ENCODE data around the gene PLXNB1. TPM values are rescaled to one million over a fixed set of nuclear protein-coding genes. Genes with fewer than 3 reads are reported as not detected.
A peak's percentile ranks its signal among the peaks of the same experiment; 100 is the strongest.
"Not testable (repeated sequence)": the region's sequence is repeated elsewhere in the genome, so short reads cannot be mapped to it uniquely, and the experiment has no call there.

PLXNB1 gene
- total RNA-seq, 1 donor from 2014 or later: 16.2 TPM

DNA sequence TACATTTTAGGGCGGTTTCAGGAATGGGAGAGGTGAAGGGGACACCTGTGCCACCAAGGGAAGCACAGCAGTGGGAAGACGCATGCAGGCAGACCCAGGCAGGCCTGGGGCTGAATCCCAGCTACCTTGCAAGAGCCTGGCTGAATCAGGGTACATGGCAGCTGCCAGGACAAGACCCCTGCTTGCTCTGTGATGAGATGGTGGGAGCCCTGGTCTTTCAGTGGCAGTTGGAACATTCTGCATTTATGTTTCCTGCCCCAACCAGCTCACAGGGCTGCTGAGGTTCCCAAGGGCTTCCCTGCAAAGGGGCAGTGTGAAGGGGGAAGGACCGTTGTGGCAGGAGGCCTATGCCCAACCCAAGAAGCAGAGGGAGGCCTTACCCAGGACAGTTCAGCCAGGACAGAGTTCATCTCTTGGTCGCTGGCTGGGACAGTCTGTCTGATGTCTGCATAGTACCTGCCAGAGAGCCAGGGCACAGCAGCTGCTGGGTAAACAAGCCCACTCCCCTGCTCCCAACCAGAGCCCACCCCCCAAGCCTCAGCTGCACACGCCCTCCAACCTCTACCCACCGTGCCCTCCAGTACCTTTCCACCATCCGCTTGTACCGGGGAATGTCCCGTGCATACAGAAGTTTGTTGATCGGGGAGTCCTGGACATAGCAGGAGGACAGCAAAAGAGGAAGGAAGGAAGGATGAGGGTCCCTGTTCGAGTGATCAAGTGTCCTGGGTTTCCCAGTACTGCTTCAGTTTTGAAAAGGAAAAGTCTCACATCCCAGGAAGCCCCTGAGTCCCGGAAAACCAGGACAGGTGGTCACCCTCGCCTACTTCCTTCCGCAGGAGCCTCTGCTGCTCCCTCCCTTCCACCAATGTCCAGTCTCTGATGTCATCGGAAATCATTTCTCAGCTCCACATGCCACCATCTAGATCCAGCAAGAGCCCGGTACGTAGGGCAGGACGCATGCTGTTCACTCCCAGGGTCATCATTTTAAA is 23.1 kb downstream of the PLXNB1 start:
- DNase-seq (ENCODE audit: low read depth, low spot score): no peak

DNA sequence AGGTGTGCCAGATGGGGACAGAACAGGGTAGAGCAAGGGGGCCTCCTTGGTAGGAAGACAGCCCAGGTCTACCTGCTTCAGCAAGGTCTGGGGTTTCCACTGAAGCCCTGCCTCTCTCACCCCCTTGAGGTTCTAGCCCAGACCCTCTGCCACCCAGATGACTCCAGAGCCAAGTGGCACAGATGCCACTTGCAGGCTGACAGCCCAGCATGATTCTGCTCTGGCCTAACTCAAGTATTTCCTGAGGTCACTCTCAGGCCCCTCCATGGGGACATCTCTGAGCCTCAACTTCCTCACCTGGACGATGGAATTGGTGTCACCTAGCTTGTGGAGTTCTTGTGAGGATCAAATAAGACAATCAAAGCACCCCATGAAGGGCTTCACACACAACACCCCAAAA is 23.9 kb downstream of the PLXNB1 start:
- DNase-seq (ENCODE audit: low read depth, low spot score): no peak

DNA sequence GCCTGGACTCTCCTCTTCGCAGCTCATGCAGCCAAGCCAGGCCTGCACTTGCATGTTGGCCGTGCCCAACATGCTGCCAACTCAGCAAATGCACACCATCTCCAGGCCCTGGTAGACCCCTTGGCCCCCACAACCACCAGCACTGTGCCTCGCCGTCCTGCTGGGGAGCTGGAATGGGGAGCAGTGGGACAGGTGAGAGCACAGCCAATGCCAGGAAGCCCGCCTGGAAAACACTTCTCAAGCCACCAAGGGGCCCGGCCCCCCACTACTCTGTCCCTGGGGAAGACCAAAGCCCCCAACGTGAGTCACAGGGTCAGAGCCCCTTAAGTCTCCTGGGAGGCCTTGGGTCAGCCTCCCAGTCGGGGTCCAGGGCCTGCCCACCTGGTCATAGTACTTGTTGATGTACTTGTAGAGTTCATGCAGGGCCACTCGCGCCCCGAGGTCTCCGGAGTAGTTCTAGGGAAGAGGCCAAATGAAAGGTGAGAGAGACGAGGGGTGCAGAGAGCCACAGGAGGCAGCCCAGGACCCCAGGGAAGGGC is 24.5 kb downstream of the PLXNB1 start:
- no peak for DNase-seq (ENCODE audit: low read depth, low spot score)

DNA sequence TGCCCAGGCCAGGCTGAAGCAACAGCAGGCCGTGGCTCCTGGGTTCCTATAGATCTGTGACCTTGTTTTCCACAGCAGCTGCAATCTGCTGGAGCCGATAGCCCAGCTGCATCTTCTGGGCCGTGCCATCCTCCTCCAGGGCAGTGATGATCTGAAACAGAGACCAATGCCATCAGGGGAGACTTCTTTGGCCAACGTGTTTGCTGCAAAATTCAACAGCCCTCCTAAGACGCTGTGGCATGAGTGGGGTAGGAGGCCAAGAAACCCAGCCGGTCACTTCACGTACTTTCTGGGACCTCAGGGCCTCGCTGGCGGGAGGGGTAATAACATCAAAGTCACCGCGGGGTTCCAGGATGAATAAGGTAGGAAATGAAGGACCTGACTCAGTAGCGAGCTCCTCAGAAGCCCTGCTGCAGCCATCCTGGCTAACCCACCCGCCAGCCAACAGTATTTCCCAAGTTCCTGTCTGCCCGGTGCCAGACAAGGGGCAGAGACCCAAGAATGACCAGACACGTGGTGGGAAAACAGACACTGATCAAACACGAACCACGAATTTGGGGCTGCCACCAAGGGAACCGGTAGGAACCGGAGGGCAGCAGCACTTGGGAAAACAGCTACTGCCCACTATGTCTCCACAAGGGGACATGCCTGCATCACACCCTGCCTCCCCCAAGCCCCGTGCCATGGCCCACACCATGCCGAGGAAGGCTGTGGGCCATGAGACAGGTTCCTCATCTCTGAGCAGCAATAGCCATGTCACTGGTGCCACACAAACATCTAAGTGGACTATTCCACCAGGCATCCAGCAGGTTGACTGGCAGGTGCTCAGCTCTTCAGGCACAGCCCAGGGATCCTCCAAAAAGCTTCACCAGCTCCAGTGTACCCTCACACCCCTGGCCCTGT is 25.2 kb downstream of the PLXNB1 start:
- no peak for DNase-seq (ENCODE audit: low read depth, low spot score)

DNA sequence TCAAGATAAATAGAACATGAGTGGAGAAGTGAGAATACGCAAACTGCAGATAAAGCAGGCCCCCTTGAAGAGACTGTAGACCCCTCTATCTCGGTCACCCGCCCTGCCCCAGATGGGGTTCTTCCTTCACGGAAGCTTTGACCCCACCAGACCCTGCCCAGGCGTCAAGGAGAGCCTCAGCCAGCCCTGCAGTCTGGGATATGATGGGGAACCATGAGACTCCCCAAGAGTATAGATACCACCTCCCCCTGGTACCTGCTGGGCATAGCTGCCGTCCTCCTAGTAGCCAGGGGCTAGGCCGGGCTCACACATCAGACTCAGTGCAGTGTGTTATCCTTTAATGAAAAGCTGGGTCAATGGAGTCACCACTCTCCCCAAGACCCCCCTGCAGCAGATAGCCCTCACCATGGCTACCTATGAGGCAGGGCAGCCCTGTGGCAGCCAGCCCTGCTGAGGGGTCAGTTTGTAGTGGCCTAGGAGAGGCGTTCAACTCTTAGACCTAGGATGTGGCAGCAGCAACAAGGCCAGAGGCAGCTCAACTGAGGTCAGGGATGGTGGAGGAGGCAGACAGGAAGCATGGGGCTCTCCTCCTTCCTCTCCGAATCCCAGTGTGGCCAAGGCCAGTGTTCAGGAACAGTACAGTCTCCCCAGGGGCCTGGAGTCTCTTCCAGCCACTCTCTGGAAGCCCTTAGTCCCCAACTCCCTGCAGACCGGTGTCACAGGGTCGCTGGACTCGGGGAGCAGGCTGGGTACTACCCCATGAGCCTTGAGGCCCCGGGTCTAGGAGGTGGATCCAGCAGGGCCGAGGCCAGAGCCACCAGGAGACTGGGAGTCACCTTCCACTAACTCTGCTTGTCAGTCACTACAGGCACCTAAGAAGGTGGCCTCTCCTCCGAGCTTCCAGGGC is 26.1 kb downstream of the PLXNB1 start:
- no peak for DNase-seq (ENCODE audit: low read depth, low spot score)

DNA sequence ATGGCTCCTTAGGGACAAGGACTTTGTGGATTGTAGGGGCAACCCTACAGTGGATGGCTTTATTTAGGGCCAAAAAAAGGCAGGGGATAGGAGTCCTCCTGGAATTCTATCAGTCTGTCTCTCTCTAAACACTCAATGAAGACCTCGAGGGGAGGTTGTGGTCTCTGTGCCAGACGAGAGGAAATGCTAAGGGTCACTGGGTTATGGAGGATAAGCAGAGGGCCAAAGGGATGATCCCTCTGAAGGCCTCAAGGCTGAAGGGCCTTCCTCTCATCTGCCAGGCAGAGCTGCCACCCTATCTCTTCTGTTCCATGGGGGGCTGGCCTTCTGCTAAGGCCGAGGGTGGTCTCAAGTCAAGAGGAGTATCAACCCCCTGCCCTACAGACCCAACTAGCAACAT is 27.0 kb downstream of the PLXNB1 start:
- DNase-seq (ENCODE audit: low read depth, low spot score): no peak

DNA sequence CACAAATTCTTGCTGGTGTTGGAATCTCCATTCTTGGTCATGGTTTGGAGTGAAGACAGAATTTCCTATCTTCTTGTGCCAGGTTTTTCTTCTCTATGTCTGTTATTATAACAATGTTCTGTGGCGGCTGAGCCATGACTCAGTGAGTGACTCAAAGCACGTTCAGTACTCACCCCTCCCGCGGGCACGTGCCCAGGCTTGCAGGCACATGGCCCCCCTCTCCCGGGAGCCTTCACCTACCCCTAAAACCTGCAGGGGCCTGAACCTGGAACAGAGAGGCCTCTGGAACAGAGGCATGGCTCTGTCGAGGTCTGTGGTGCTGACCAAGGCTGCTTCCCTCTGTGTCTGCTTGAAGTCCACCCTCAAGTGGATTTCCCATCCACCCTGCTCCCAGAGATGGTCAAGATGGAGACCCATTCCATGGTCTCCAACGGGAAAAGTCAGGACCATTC is 27.6 kb downstream of the PLXNB1 start:
- peak; percentile 66 for DNase-seq (ENCODE audit: low read depth, low spot score)

DNA sequence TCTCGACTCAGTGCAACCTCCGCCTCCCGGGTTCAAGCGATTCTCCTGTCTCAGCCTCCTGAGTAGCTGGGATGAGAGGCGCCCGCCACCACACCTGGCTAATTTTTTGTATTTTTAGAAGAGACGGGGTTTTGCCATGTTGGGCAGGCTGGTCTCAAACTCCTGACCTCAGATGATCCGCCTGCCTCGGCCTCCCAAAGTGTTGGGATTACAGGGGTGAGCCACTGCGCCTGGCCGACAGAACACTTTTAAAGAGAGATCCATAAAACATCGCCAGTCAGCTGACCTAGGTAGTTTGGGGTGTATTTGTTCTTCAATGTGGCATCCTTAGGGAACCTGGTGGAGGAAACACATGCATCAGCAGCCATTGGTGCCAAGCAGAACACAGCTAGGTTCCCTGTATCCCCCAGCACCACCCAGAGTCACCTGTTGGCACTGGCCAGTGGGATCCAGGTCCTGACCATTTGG is 28.4 kb downstream of the PLXNB1 start:
- DNase-seq (ENCODE audit: low read depth, low spot score): not testable (repeated sequence)

DNA sequence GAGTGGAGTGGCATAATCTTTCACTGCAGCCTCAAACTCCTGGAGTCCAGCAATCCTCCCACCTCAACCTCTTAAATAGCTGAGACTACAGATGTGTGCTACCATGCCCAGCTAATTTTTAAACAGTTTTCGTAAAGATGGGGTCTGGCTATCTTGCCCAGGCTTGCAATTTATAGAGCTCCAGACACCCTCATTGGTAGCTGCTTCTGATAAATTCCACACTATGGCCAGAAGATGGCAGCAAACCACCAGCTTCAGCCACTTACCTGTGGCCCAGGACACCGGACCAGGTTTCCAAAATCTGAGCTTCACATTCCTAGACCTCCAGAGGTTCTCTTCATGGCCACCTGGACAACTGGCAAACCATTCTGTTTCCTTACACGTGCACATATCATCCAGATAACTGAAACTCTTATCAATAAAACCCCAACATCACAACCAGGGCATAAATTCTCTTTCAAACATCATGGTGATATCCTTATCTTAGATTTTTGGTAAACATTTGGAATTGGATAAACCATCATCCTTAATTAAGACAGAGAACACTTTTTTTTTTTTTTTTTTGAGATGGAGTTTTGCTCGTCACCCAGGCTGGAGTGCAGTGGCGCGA is 29.0 kb downstream of the PLXNB1 start:
- peak; percentile 20 for DNase-seq (ENCODE audit: low read depth, low spot score)

DNA sequence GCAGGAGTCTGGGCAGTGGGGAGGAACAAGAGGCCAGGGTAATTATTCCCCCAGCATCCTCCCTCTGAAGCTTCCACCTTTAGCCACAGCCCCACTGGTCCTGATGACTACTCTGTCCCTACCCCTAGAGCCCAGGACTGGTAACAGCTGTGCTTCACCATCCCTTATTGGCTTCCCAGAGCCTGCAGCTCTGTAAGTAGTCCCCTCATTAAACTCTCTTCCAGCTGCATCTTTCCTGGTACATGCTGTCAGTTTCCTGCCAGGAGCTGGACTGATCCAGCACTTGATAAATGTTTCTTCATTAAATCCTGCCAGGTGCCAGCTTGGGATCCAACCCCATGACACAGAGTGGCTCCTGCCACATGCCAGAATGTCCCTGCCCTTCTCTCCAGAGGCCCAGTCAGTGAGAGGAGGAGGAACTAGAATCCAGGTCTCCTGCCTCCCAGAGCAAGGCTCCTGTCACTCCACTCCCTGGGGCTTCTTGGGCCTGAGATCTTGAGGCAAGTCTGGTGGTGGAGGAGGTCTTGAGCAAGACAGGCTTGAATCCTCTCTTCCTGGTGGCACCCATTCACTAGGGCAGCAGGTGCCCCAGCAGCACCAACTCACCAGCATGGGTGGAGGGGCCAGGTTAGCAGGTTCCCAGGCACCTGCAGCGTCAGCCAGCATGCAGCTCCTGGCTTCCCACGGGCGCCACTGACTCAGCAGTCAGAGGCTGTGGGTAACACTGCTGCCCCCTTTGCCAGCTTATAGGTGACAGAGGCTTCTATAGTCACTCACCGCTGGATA is 30.3 kb downstream of the PLXNB1 start:
- no peak for DNase-seq (ENCODE audit: low read depth, low spot score)

DNA sequence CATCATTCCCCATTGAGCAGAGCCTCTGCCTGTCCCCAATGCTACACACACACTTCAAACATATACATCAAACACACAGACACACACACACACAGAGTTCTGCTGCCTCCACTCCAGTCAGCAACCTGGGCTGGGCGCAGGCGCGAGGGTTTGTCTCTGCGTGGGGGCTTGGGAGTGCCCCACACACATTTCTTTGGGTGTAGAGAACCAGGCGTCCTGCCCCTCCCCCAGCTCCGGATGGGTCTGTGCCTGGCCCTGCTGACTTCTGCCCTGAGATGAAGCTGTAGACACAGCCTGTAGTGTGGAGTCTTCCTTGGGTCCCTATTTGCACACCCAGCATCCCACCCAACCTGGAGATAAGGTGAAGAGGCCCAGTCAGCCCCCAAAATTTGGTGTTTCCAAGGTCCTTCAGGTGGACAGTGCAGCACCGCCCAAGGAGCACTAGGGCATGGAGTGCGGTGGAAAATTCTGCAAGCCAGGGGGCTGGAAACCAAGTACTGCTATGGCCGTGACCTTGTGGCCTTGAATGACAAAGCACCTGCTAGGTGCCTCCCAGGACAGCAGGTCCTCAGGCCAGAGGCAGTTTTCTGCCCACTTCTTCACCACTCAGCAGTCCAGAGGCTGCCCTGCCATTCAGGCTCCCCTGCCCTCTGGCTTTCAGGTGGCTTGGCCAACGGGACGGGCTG is 31.0 kb downstream of the PLXNB1 start:
- DNase-seq (ENCODE audit: low read depth, low spot score): no peak

DNA sequence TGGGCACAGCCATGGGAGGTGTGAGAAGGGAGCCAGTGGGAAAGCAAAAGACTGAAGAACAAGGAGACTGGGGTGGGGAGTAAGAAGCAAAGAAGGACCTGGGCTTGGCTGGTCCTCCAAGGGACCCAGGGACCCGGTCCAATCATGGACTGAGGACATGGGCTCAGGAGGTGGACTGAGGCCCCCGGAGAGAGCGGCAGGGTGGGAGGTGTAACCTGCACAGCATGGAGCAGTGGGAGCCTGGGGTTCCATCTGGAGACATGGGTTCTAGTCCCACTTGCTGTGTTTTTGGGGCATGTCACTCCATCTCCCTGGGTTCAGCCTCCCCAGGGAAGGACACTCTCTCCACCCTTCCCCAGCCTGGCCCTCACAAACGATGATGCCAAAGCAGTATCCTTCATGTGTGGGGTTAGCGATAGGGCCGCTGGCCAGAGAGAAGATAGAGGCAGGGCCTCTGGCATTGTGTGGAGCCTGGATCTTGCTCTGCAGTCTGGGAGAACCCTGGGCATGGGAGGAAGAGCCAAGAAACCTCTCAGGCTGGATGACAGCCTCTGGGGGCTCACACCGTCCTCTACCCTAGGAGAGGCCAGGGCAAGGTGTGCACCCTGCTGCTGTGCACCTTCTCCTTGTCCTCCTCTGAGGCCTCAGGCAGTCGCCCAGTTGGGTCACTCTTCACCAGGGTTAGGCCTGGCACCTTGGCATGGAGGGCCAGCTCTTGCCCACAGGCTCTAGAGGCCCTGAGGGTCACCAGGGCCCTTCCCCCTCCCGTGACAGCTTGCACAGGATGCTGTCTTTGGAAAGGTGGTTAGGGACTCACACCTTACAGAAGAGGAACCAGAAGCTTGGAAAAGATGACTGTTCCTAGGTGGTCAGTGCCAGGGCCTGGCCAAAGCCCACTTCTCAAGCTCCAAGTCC is 31.9 kb downstream of the PLXNB1 start:
- DNase-seq (ENCODE audit: low read depth, low spot score): no peak

DNA sequence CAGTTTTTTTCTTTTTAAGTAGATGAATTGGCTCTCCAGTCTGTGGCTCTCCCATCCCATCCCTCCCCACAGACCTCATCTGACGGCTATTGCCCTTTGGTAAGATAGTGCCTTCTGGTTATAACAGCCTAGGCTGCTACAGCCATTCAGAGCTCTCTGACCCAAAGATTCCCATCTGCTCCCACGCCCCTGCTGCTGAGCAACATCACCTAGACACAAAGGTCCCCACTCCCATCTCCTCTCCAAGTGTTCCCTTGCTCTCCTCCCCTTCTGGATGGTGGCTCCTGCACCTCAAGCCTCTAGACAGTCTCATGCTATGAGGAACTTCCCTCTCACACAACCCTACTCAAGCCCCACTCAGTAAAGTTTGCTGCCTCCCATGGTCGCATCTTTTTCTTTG is 34.2 kb downstream of the PLXNB1 start:
- DNase-seq (ENCODE audit: low read depth, low spot score): no peak

DNA sequence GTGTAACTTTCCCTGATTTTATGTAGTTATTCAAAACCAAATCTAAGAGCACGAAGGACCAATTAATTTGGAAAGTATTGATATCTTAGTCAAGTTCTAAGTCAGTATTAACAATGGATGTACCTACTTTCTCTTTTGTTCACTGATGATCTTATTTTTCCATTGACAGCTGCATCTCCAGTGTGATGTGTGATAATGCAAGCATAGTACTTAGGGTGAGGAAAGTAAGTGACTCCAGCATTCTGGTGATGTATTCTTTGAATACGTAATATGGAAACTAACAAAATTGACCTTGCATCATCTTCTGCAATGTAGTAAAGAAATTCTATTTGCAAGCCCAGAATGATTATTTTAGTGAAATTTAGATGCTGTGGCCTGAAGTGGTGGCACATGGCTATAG is 35.5 kb downstream of the PLXNB1 start:
- DNase-seq (ENCODE audit: low read depth, low spot score): no peak

DNA sequence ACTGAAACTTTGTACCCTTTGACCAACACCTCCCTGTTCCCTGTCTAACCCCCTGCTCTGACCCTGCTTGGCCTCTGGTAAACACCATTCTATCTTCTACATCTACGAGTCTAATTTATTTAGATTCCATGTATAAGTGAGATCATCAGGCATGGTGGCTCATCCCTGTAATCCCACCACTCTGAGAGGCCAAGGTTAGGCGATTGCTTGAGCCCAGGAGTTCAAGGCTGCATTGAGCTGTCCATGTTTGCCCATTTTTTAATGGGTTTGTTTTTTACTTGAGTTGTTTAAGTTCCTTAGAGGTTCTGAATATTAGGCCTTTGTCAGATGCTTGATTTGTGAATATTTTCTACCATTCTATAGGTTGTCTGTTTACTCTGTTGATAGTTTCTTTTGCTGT is 40.9 kb downstream of the PLXNB1 start:
- no peak for DNase-seq (ENCODE audit: low read depth, low spot score)

DNA sequence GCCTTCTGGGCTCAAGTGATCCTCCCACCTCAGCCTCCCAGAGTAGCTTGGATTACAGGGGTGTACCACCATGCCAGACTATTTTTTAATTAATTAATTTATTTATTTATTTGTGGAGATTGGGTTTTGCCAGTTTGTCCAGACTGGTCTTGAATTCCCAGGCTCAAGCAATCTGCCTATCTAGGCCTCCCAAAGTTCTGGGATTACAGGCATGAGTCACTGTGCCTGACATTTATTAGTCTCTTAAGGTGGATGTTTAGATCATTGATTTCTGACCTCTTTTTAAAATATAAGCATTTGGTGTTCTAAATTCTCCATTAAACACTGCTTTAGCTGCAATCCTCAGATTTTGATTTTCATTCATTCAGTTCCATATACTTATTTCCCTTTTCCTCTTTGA is 42.3 kb downstream of the PLXNB1 start:
- no peak for DNase-seq (ENCODE audit: low read depth, low spot score)

DNA sequence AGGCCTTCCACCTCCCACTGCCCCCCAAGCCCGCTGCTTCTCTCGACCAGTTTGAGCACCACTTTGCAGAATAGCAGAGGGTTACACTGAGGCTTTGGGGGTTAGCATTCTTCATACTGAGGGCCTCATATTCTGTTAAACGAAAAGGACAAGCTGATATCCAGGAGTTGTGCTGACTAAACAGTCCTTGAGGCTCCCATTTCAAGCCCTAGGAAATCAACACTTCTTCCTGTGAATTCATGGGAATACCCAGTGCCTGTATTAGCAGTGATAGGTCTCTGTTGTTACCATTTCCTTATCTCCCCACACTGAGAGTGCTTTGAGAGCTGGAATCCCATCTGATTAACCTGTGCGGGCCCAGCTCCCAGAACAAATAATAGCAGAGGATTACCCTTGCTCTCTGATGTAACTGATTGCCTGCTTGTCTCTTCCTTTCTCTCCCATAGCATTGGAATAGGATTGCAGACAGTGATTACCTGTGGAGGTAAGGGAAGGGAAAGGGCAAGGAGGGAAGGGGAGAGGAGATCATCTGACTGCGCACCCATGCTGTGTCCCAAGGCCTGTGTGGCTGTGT is 56.9 kb downstream of the PLXNB1 start:
- DNase-seq (ENCODE audit: low read depth, low spot score): no peak
